Subcutaneous abdominal adipose tissue (tissue), 5 donors: Measurements from ENCODE around the gene PRDM16.

Experiments used
- H3K27ac ChIP-seq: one replicate; pipeline ENCODE4 v1.7.0; 2013; ENCODE audit warnings: low read depth, mild to moderate bottlenecking, inconsistent platforms, low read length, moderate library complexity
- H3K27me3 ChIP-seq, 5 donors: one replicate each; pipeline ENCODE4 v1.7.0; 2013; ENCODE audit warnings: low read length in 5 of 5, inconsistent platforms in 1 of 5; ENCODE audit not compliant: control insufficient read depth in 5 of 5, insufficient read depth in 4 of 5
- H3K36me3 ChIP-seq, 5 donors: one replicate each; pipeline ENCODE4 v1.7.0; 2013; ENCODE audit warnings: low read length in 5 of 5; ENCODE audit not compliant: control insufficient read depth in 5 of 5, insufficient read depth in 5 of 5
- H3K4me1 ChIP-seq, 5 donors: one replicate each; pipeline ENCODE4 v1.7.0; 2013; ENCODE audit warnings: low read length in 5 of 5, mild to moderate bottlenecking in 3 of 5, moderate library complexity in 1 of 5; ENCODE audit not compliant: control insufficient read depth in 5 of 5, insufficient read depth in 5 of 5
- H3K4me3 ChIP-seq, 5 donors: one replicate each; pipeline ENCODE4 v1.7.0; 2013; ENCODE audit warnings: low read length in 5 of 5, low read depth in 1 of 5
- H3K9ac ChIP-seq, 5 donors: one replicate each; pipeline ENCODE4 v1.7.0; 2013; ENCODE audit warnings: low read length in 5 of 5, mild to moderate bottlenecking in 4 of 5, moderate library complexity in 3 of 5
- H3K9me3 ChIP-seq, 5 donors: one replicate each; pipeline ENCODE4 v1.7.0; 2013; ENCODE audit warnings: low read length in 5 of 5; ENCODE audit not compliant: control insufficient read depth in 5 of 5
- donor health status: healthy.
- donor health status: healthy.
- donor health status: healthy.
- donor health status: healthy.
- donor health status: healthy.

The PRDM16 gene

DNA sequence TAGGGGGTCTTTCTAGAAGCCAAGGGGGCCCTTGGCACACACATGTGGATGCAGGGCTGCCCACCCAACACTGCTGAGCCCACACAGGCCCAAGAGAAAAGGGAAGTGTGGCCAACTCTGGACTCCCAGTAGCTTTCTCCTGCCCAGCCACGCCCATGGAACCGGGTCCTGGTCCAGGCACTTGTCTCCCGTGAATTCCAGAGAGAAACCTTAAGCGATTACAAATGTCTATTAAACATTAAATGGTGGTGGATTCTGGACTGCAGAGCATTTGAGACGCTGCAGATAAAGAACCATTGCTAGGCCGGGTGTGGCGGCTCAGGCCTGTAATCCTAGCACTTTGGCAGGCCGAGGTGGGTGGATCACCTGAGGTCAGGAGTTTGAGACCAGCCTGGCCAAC lies 284.9 kb downstream of the PRDM16 start:
- H3K27me3 ChIP-seq, result peaks cover 27 to 61% (median 42%) of the 10 kb centered on the region in 5 donors
- no peak overlapping the region for H3K27ac ChIP-seq
- H3K4me1 ChIP-seq, result peaks cover 0 to 26% (median 14%) of the 10 kb centered on the region in 5 donors
- no peak overlapping the region for H3K9ac ChIP-seq
- H3K9me3 ChIP-seq, result no peaks in the 10 kb centered on the region
- no peaks in the 10 kb centered on the region for H3K36me3 ChIP-seq
- no peak overlapping the region for H3K4me3 ChIP-seq

GRCh38 chr1:3355089-3355488 lies 286.1 kb downstream of the PRDM16 start:
- Histone ChIP-seq H3K9ac (no peak overlapping the region), H3K27ac (no peak overlapping the region), H3K9me3 (no peaks in the 10 kb centered on the region), H3K36me3 (no peaks in the 10 kb centered on the region), H3K27me3 (peaks cover 20 to 55% (median 39%) of the 10 kb centered on the region in 5 donors), H3K4me3 (no peak overlapping the region), H3K4me1 (peaks cover 0 to 25% (median 12%) of the 10 kb centered on the region in 5 donors)

DNA sequence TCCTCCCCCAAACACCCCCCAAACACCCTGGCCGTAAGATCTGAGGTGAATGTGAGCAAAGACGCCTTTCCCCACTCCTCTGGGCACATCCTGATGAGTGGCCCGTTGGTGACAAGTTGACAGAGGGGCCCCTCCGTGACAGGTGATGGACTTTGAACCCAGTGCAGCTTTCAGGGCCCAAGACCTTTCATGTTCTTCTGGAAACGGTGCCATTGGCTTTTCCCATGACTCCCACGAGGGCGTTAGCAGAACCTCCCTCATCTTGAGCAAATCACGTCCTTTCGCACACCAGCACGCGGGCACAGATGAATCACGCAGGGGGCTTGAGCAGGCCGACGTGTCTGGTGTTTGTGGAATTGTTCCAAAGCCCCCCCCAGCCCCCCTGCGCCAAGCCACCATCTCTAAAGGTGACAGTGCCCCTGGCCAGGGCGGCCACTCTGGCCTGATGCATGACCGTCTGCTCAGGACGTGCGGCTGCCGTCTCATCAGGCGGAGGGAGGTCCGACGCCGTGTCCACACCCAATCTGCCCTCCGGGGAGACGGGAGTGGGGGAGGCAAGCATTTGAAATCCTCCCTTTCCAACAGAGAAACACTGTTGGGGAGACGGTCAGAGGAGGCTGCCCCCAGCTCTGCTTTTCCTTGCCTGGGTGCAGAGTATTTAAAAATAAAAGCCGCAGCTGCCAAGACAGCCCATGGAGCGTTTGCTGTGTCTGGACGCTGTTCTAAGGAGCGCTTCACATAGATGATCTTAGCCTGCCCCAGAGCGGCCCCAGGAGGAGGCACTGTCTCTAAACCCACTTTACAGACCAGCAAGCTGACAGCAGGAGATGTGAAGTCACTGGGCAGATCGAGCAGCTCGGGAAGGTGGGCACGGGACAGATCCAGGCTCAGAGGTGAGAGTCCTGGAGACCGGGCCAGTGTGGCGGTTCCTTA lies 287.2 kb downstream of the PRDM16 start:
- no peak overlapping the region for H3K27ac ChIP-seq
- no peaks in the 10 kb centered on the region for H3K9me3 ChIP-seq
- no peaks in the 10 kb centered on the region for H3K36me3 ChIP-seq
- H3K4me1 ChIP-seq, result peaks cover 0 to 14% (median 1%) of the 10 kb centered on the region in 5 donors
- no peak overlapping the region for H3K4me3 ChIP-seq
- H3K9ac ChIP-seq, result no peak overlapping the region
- peaks cover 20 to 58% (median 41%) of the 10 kb centered on the region in 5 donors for H3K27me3 ChIP-seq

DNA sequence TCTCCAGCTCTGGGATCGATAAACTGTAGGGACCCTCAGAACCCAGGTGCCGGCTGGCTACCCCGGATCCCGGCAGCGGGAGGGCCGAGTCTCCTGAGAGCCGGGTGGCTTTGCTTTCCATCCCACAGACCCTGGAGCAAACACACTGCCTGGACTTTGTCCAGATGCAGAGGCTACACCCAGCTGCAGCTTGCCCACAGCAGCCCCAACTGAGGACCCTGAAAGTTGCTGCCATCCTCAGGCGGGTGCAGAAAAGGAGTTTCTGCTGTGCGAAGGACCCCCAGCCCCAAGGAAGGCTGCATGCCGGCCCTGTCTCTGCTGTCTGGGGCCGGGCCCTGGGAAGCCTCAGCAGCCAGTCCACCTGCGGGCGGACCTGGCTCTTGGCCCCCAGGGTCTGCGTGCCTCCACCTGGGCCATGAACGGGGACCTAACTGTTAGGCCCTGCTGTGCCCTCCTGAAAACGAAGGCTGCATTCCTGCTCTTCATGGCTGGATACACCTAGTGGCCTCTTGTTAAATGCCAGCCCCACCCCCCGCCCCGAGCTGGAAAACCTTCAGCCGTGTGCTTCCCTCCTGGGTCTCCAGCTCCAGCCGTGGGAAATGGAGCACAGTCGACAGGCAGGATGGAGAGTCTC lies 287.9 kb downstream of the PRDM16 start:
- Histone ChIP-seq H3K9ac (no peak overlapping the region), H3K9me3 (no peaks in the 10 kb centered on the region), H3K36me3 (no peaks in the 10 kb centered on the region), H3K4me1 (peaks cover 0 to 10% (median 0%) of the 10 kb centered on the region in 5 donors), H3K27me3 (peaks cover 20 to 57% (median 41%) of the 10 kb centered on the region in 5 donors), H3K4me3 (no peak overlapping the region), H3K27ac (no peak overlapping the region)

DNA sequence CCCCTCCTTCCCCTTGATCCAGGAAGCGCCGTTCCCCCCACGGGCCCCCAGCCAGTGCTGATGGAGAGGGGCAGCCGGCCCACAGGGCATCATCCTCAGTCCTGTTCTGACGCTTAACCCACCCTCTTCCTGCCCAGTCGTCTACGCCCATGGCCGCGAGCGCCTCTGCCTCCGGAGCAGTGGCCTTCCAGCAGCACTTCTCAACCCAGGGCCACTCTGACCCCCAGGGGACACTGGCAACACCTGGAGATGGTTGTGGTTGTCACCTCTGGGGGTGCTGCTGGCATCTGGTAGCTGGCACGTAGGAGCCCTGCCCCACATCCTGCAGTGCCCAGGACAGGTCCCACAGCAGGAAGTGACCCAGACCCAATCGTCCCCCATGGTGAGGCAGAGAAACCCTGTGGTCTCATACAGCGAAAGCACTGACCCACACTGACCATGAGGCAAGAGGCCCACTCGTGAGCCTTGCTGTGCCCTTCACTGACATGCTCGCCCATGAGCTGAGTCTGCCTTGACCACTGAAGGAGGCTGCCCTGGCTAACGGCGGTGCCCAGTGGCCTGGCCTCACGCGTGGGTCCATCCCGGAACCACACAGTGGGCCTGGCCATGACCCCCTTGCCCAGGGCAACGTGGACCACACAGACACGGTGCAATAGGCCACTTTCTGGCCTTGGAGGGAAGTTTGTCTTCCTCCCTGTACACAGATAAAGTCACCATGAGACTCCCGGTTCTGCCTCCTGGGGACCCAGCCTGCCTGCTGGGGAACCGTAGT lies 288.7 kb downstream of the PRDM16 start:
- no peak overlapping the region for H3K4me3 ChIP-seq
- H3K4me1 ChIP-seq, result peaks cover 0 to 9% (median 0%) of the 10 kb centered on the region in 5 donors
- H3K27ac ChIP-seq, result no peak overlapping the region
- peaks cover 18 to 53% (median 37%) of the 10 kb centered on the region in 5 donors for H3K27me3 ChIP-seq
- no peak overlapping the region for H3K9ac ChIP-seq
- no peaks in the 10 kb centered on the region for H3K36me3 ChIP-seq
- H3K9me3 ChIP-seq, result no peaks in the 10 kb centered on the region

GRCh38 chr1:3359351-3359750 lies 290.3 kb downstream of the PRDM16 start:
- Histone ChIP-seq H3K9ac (no peak overlapping the region), H3K4me1 (no peaks in the 10 kb centered on the region), H3K27ac (no peak overlapping the region), H3K36me3 (no peaks in the 10 kb centered on the region), H3K4me3 (no peak overlapping the region), H3K27me3 (peaks cover 9 to 51% (median 35%) of the 10 kb centered on the region in 5 donors), H3K9me3 (no peaks in the 10 kb centered on the region)

- H3K4me3 ChIP-seq, result no peak overlapping the region
- peaks cover 9 to 51% (median 33%) of the 10 kb centered on the region in 5 donors for H3K27me3 ChIP-seq
- no peaks in the 10 kb centered on the region for H3K4me1 ChIP-seq
- H3K9me3 ChIP-seq, result no peaks in the 10 kb centered on the region
- H3K36me3 ChIP-seq, result no peaks in the 10 kb centered on the region
- no peak overlapping the region for H3K9ac ChIP-seq
- no peak overlapping the region for H3K27ac ChIP-seq
Observed at GRCh38 chr1:3359756-3360440, 290.9 kb downstream of the PRDM16 start.

- Histone ChIP-seq H3K9ac (no peak overlapping the region), H3K27ac (no peak overlapping the region), H3K9me3 (no peaks in the 10 kb centered on the region), H3K36me3 (no peaks in the 10 kb centered on the region), H3K4me1 (peaks cover 1 to 4% (median 2%) of the 10 kb centered on the region in 5 donors), H3K27me3 (peaks cover 9 to 54% (median 35%) of the 10 kb centered on the region in 5 donors), H3K4me3 (no peak overlapping the region)
Observed at GRCh38 chr1:3360646-3361257, 291.7 kb downstream of the PRDM16 start.

GRCh38 chr1:3363023-3363422 lies 294.0 kb downstream of the PRDM16 start:
- Histone ChIP-seq H3K27me3 (peaks cover 3 to 43% (median 27%) of the 10 kb centered on the region in 5 donors), H3K9me3 (no peaks in the 10 kb centered on the region), H3K36me3 (no peaks in the 10 kb centered on the region)

More at GRCh38 chr1:3363023-3363422, 294.0 kb downstream of the PRDM16 start:
- Histone ChIP-seq H3K9ac (no peak overlapping the region), H3K4me1 (peaks cover 2 to 15% (median 9%) of the 10 kb centered on the region in 5 donors), H3K4me3 (no peak overlapping the region), H3K27ac (no peak overlapping the region)
